CD4-positive, CD25-positive, alpha-beta regulatory T cell (primary cell): ENCODE results near the gene KIFBP. TPM values are rescaled to one million over a fixed set of nuclear protein-coding genes. Genes with fewer than 3 reads are reported as not detected.
A peak's percentile ranks its signal among the peaks of the same experiment; 100 is the strongest.
"Not testable (repeated sequence)": the region's sequence is repeated elsewhere in the genome, so short reads cannot be mapped to it uniquely, and the experiment has no call there.

Experiments
- ATAC-seq, 2 donors: fragments of 150-1000 bp; cut with Tn5 transposase; one replicate each; pipeline ENCODE4 v1.10.0; 2021; ENCODE audit warnings: low read depth in 2 of 2, moderate number of reproducible peaks in 2 of 2, moderate library complexity in 1 of 2
- DNase-seq, 3 donors: peaks; one replicate each; pipeline versions ENCODE4 v3.0.0 to v3.0.0-alpha.2; 2012 to 2022; ENCODE audit warnings: mixed read lengths in 1 of 3
- H3K27ac ChIP-seq: one replicate; pipeline ENCODE4 v1.7.0; 2013; ENCODE audit warnings: mild to moderate bottlenecking, low read length; ENCODE audit not compliant: insufficient read depth, poor library complexity, severe bottlenecking
- H3K27me3 ChIP-seq: one replicate; pipeline ENCODE4 v1.7.0; 2013; ENCODE audit warnings: low read length; ENCODE audit not compliant: control insufficient read depth, insufficient read depth
- H3K36me3 ChIP-seq: one replicate; pipeline ENCODE4 v1.7.0; 2013; ENCODE audit warnings: mild to moderate bottlenecking, low read length, moderate library complexity; ENCODE audit not compliant: control insufficient read depth, insufficient read depth
- H3K4me1 ChIP-seq: 2 replicates; pipeline ENCODE4 v1.7.0; 2013; ENCODE audit warnings: mild to moderate bottlenecking, low read length; ENCODE audit not compliant: insufficient read depth, control insufficient read depth, poor library complexity, severe bottlenecking
- H3K4me3 ChIP-seq: one replicate; pipeline ENCODE4 v1.7.0; 2013; ENCODE audit warnings: low read depth, mild to moderate bottlenecking, low read length, moderate library complexity
- H3K9me3 ChIP-seq, 2 experiments: 1 replicate in 1 of 2; 2 replicates in 1 of 2; pipeline ENCODE4 v1.7.0; 2013; ENCODE audit warnings: low read length in 2 of 2, mild to moderate bottlenecking in 1 of 2, moderate library complexity in 1 of 2; ENCODE audit not compliant: control insufficient read depth in 2 of 2
- H3K27ac Mint-ChIP-seq, 3 donors: one replicate each; pipeline ENCODE4 v1.8.0; 2020 to 2022; ENCODE audit warnings: mild to moderate bottlenecking in 3 of 3, mixed read lengths in 3 of 3, moderate library complexity in 2 of 3
- H3K27me3 Mint-ChIP-seq: one replicate; pipeline ENCODE4 v1.8.0; 2022; ENCODE audit warnings: mild to moderate bottlenecking, mixed read lengths
- H3K36me3 Mint-ChIP-seq: one replicate; pipeline ENCODE4 v1.8.0; 2020; ENCODE audit warnings: mixed read lengths
- H3K4me1 Mint-ChIP-seq, 4 donors: one replicate each; pipeline ENCODE4 v1.8.0; 2020 to 2022; ENCODE audit warnings: mixed read lengths in 4 of 4, mild to moderate bottlenecking in 1 of 4
- H3K4me3 Mint-ChIP-seq, 4 donors: one replicate each; pipeline ENCODE4 v1.8.0; 2020 to 2022; ENCODE audit warnings: mild to moderate bottlenecking in 4 of 4, mixed read lengths in 4 of 4, moderate library complexity in 3 of 4
- H3K9me3 Mint-ChIP-seq, 7 donors: one replicate each; pipeline ENCODE4 v1.8.0; 2020 to 2022; ENCODE audit warnings: mixed read lengths in 7 of 7, mild to moderate bottlenecking in 3 of 7, moderate library complexity in 2 of 7
- polyA plus RNA-seq, 4 donors: library from polyadenylated mRNA; unstranded; fragments of 300-500 nt; fragmentation: Illumina TruSeq; gene quantifications; one replicate each; pipeline ENCODE4 v1.2.3, GENCODE V29; 2021
- total RNA-seq: library from RNA; stranded (reverse); gene quantifications from one replicate; pipeline ENCODE4 v1.2.3, GENCODE V29; 2022

Gene KIFBP
- total and polyA plus RNA-seq, 5 donors from 2014 or later: 2.9 to 5.1 (median 4.4) TPM

GRCh38 chr10:68979738-68980137 lies 8.9 kb upstream of the KIFBP start:
- H3K9me3 Mint-ChIP-seq, H3K27ac Mint-ChIP-seq: not testable (repeated sequence)

GRCh38 chr10:68981074-68981473 lies 7.5 kb upstream of the KIFBP start:
- peaks cover 0 to 6% (median 5%) of the 10 kb centered on the region in 4 donors for H3K4me1 Mint-ChIP-seq
- no peaks in the 10 kb centered on the region for H3K27me3 Mint-ChIP-seq
- DNase-seq (peak in 1 of 3 donors; percentile 26), ATAC-seq (peak in 1 of 2 donors; percentile 31)
- peaks cover 81% of the 10 kb centered on the region for H3K36me3 ChIP-seq
- no peaks in the 10 kb centered on the region for H3K4me1 ChIP-seq
- H3K4me3 ChIP-seq: no peak overlapping the region
- no peak overlapping the region for H3K27ac ChIP-seq
- no peaks in the 10 kb centered on the region for H3K27me3 ChIP-seq
- H3K9me3 Mint-ChIP-seq: no peaks in the 10 kb centered on the region
- no peak overlapping the region for H3K27ac Mint-ChIP-seq
- H3K4me3 Mint-ChIP-seq: no peak overlapping the region
- H3K9me3 ChIP-seq: no peaks in the 10 kb centered on the region
- peaks cover 38% of the 10 kb centered on the region for H3K36me3 Mint-ChIP-seq

More at GRCh38 chr10:68979738-68980137, 8.9 kb upstream of the KIFBP start:
- not testable (repeated sequence) for H3K27ac ChIP-seq, ATAC-seq, H3K27me3 ChIP-seq, H3K4me3 ChIP-seq, H3K4me1 ChIP-seq, H3K4me1 Mint-ChIP-seq, H3K9me3 ChIP-seq, DNase-seq, H3K4me3 Mint-ChIP-seq, H3K27me3 Mint-ChIP-seq
- H3K36me3 Mint-ChIP-seq: peaks cover 45% of the 10 kb centered on the region
- peaks cover 88% of the 10 kb centered on the region for H3K36me3 ChIP-seq

GRCh38 chr10:68982389-68982788 lies 6.2 kb upstream of the KIFBP start:
- Histone ChIP-seq H3K27me3 (no peaks in the 10 kb centered on the region), H3K27ac (no peak overlapping the region), H3K4me1 (no peaks in the 10 kb centered on the region), H3K9me3 (no peaks in the 10 kb centered on the region), H3K4me3 (no peak overlapping the region), H3K36me3 (peaks cover 69% of the 10 kb centered on the region)
- H3K27me3 Mint-ChIP-seq: no peaks in the 10 kb centered on the region
- DNase-seq: no peak
- no peak overlapping the region for H3K27ac Mint-ChIP-seq
- peaks cover 0 to 10% (median 5%) of the 10 kb centered on the region in 4 donors for H3K4me1 Mint-ChIP-seq
- peaks cover 0 to 2% (median 0%) of the 10 kb centered on the region in 7 donors for H3K9me3 Mint-ChIP-seq
- H3K4me3 Mint-ChIP-seq: no peak overlapping the region
- ATAC-seq: no peak
- peaks cover 37% of the 10 kb centered on the region for H3K36me3 Mint-ChIP-seq

GRCh38 chr10:68987611-68988010 lies 992 bp upstream of the KIFBP start:
- peaks cover 39% of the 10 kb centered on the region for H3K4me1 ChIP-seq
- H3K36me3 ChIP-seq: peaks cover 23% of the 10 kb centered on the region
- H3K4me3 Mint-ChIP-seq: peak overlapping the region; percentile 95 to 99 (median 96)
- peaks cover 7% of the 10 kb centered on the region for H3K36me3 Mint-ChIP-seq
- peak overlapping the region; percentile 81 for H3K27ac ChIP-seq
- ATAC-seq (no peak), DNase-seq (no peak)
- H3K9me3 ChIP-seq: no peaks in the 10 kb centered on the region
- H3K9me3 Mint-ChIP-seq: peaks cover 0 to 2% (median 0%) of the 10 kb centered on the region in 7 donors
- peak overlapping the region; percentile 78 for H3K4me3 ChIP-seq
- H3K4me1 Mint-ChIP-seq: peaks cover 26 to 52% (median 38%) of the 10 kb centered on the region in 4 donors
- H3K27me3 Mint-ChIP-seq: no peaks in the 10 kb centered on the region
- peak overlapping the region in 1 of 3 donors; percentile 91 for H3K27ac Mint-ChIP-seq
- no peaks in the 10 kb centered on the region for H3K27me3 ChIP-seq

GRCh38 chr10:68989317-68989990 lies 851 bp downstream of the KIFBP start:
- no peak for DNase-seq
- Mint-ChIP-seq H3K36me3 (peaks cover under 1% of the 10 kb centered on the region), H3K4me1 (peaks cover 22 to 67% (median 48%) of the 10 kb centered on the region in 4 donors), H3K27ac (peak overlapping the region; percentile 91 to 97 (median 94)), H3K4me3 (peak overlapping the region; percentile 91 to 99 (median 96)), H3K9me3 (peaks cover 0 to 2% (median 0%) of the 10 kb centered on the region in 7 donors), H3K27me3 (no peaks in the 10 kb centered on the region)
- peaks cover 41% of the 10 kb centered on the region for H3K4me1 ChIP-seq
- no peaks in the 10 kb centered on the region for H3K9me3 ChIP-seq
- ATAC-seq: no peak
- peaks cover 8% of the 10 kb centered on the region for H3K36me3 ChIP-seq
- peak overlapping the region; percentile 81 for H3K27ac ChIP-seq
- H3K27me3 ChIP-seq: no peaks in the 10 kb centered on the region
- peak overlapping the region; percentile 78 for H3K4me3 ChIP-seq

GRCh38 chr10:68992636-68993440 lies 4.2 kb downstream of the KIFBP start:
- H3K4me3 Mint-ChIP-seq: peak overlapping the region in 3 of 4 donors; percentile 15 to 87 (median 17)
- H3K9me3 Mint-ChIP-seq: no peaks in the 10 kb centered on the region

GRCh38 chr10:68997211-68997610 lies 8.6 kb downstream of the KIFBP start:
- no peak for ATAC-seq
- no peak overlapping the region for H3K27ac ChIP-seq
- H3K4me3 Mint-ChIP-seq: no peak overlapping the region

More at GRCh38 chr10:68992636-68993440, 4.2 kb downstream of the KIFBP start:
- H3K36me3 ChIP-seq: no peaks in the 10 kb centered on the region
- no peaks in the 10 kb centered on the region for H3K9me3 ChIP-seq
- Mint-ChIP-seq H3K36me3 (no peaks in the 10 kb centered on the region), H3K27me3 (no peaks in the 10 kb centered on the region), H3K4me1 (peaks cover 32 to 76% (median 60%) of the 10 kb centered on the region in 4 donors), H3K27ac (peak overlapping the region; percentile 22 to 72 (median 69))
- H3K4me3 ChIP-seq: peak overlapping the region; percentile 13
- ATAC-seq (no peak), DNase-seq (no peak)
- H3K4me1 ChIP-seq: peaks cover 37% of the 10 kb centered on the region
- H3K27ac ChIP-seq: no peak overlapping the region
- no peaks in the 10 kb centered on the region for H3K27me3 ChIP-seq

More at GRCh38 chr10:68997211-68997610, 8.6 kb downstream of the KIFBP start:
- Histone ChIP-seq H3K9me3 (no peaks in the 10 kb centered on the region), H3K36me3 (peaks cover 12% of the 10 kb centered on the region), H3K27me3 (no peaks in the 10 kb centered on the region), H3K4me1 (peaks cover 6% of the 10 kb centered on the region), H3K4me3 (no peak overlapping the region)
- H3K36me3 Mint-ChIP-seq: peaks cover 3% of the 10 kb centered on the region
- H3K9me3 Mint-ChIP-seq: no peaks in the 10 kb centered on the region
- peaks cover 22 to 44% (median 34%) of the 10 kb centered on the region in 4 donors for H3K4me1 Mint-ChIP-seq
- H3K27me3 Mint-ChIP-seq: no peaks in the 10 kb centered on the region
- DNase-seq: no peak
- H3K27ac Mint-ChIP-seq: peak overlapping the region in 2 of 3 donors; percentile 49 to 61
